Suprapubic skin (tissue), 4 donors: ENCODE results near the gene CXXC1.

Experiments used
- EP300 ChIP-seq: sonication (generic); formaldehyde crosslinking; IDR thresholded peaks from one replicate; pipeline ENCODE4 v1.6.1; 2017; ENCODE audit warnings: antibody characterized with exemption
- POLR2A ChIP-seq, 2 donors: fragments of 450-650 bp; IDR thresholded peaks; one replicate each; pipeline ENCODE4 v1.6.1; 2017; ENCODE audit warnings: antibody characterized with exemption in 2 of 2, mild to moderate bottlenecking in 2 of 2, moderate library complexity in 2 of 2
- POLR2AphosphoS5 ChIP-seq, 3 donors: sonication (generic); formaldehyde crosslinking; IDR thresholded peaks; one replicate each; pipeline ENCODE4 v1.6.1; 2017; ENCODE audit warnings: antibody characterized with exemption in 3 of 3
- TF ChIP-seq, protein P1 (sequence below), 2 donors: fragments of 200-600 bp in 1 of 2; fragments of 450-650 bp in 1 of 2; sonication (generic) in 1 of 2; IDR thresholded peaks; one replicate each; pipeline ENCODE4 v1.5.1; 2016 to 2019; ENCODE audit warnings: antibody characterized with exemption in 2 of 2, mild to moderate bottlenecking in 1 of 2, moderate library complexity in 1 of 2

DNA sequence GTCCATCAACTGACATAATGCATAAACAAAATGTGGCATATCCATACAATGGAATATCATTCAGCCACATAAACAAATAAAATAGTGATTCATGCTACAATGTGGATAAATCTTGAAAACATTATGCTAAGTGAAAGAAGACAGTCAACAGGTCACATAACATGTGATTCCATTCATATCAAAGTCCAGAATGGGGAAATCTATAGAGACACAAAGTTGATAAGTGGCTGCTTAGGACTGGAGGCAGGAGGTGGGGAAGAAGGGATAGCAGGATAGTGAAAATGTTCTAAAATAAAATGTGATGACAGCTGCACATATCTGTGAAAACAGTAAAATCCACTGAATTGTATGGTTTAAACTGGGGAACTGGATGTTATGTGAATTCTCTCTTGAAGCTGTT is 39.9 kb downstream of the CXXC1 start:
- TF ChIP-seq POLR2A (IDR thresholded peaks at IDR 0.05) = no peak
- TF ChIP-seq, protein P1, sequence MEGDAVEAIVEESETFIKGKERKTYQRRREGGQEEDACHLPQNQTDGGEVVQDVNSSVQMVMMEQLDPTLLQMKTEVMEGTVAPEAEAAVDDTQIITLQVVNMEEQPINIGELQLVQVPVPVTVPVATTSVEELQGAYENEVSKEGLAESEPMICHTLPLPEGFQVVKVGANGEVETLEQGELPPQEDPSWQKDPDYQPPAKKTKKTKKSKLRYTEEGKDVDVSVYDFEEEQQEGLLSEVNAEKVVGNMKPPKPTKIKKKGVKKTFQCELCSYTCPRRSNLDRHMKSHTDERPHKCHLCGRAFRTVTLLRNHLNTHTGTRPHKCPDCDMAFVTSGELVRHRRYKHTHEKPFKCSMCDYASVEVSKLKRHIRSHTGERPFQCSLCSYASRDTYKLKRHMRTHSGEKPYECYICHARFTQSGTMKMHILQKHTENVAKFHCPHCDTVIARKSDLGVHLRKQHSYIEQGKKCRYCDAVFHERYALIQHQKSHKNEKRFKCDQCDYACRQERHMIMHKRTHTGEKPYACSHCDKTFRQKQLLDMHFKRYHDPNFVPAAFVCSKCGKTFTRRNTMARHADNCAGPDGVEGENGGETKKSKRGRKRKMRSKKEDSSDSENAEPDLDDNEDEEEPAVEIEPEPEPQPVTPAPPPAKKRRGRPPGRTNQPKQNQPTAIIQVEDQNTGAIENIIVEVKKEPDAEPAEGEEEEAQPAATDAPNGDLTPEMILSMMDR (IDR thresholded peaks at IDR 0.05) = no peak
- TF ChIP-seq POLR2AphosphoS5 (IDR thresholded peaks at IDR 0.05) = no peak
- no peak for TF ChIP-seq EP300
